ENCODE data around the gene SIN3A. TPM values are rescaled to one million over a fixed set of nuclear protein-coding genes. Genes with fewer than 3 reads are reported as not detected.
"Not testable (repeated sequence)": the region's sequence is repeated elsewhere in the genome, so short reads cannot be mapped to it uniquely, and the experiment has no call there.

SIN3A gene
- total and polyA plus RNA-seq, 2 experiments from 2014 or later, result 24.3 to 73.0 TPM

GRCh38 chr15:75479670-75480069, 28.2 kb upstream of the SIN3A start (continued):
- no peak for TF ChIP-seq ZNF114 (CRISPR knock-in tag; IDR thresholded peaks at IDR 0.05)
- TF ChIP-seq NANOG (IDR thresholded peaks at IDR 0.05; ENCODE audit: borderline replicate concordance), result no peak
- TF ChIP-seq EZH2 (IDR thresholded peaks at IDR 0.05; ENCODE audit: low read depth, unreplicated experiment), result no peak

DNA sequence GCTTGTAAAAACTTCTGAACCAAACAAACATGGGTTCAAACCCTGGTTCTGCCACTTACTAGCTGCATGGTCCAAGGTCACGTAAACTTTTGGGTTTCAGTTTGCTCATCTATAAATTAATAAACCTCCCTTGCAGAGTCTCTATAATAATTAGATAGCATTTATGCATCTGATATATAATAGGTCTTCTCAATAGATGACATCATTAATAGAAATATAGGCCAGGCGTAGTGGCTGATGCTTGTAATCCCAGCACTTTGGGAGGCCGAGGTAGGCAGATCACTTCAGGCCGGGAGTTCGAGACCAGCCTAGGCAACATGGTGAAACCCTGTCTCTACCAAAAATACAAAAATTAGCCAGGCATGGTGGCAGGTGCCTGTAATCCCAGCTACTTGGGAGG, 25.6 kb upstream of the SIN3A start:
- not testable (repeated sequence) for H3F3A ChIP-seq (replicated peaks; ENCODE audit: low read depth); H3K27me3 ChIP-seq (ENCODE audit: insufficient read depth); H2AFZ ChIP-seq; H3K4me3 Mint-ChIP-seq; ATAC-seq; H3K4me2 ChIP-seq; H3K4me1 ChIP-seq (ENCODE audit: insufficient read depth); H3K4me1 Mint-ChIP-seq; H4K20me1 ChIP-seq (replicated peaks; ENCODE audit: insufficient read depth); H3K9me3 Mint-ChIP-seq; H3K27ac Mint-ChIP-seq; H3K79me2 ChIP-seq (replicated peaks; ENCODE audit: insufficient read depth); H3K9me2 ChIP-seq (ENCODE audit: insufficient read depth); H3K4me3 ChIP-seq; DNase-seq (ENCODE audit: low spot score); H3K27ac ChIP-seq (ENCODE audit: low read depth); H3K27me3 Mint-ChIP-seq (ENCODE audit: insufficient read depth, low read depth, poor library complexity)
- peaks cover 56% of the 10 kb centered on the region for H3K36me3 Mint-ChIP-seq (ENCODE audit: low read depth)
- H3K36me3 ChIP-seq (ENCODE audit: insufficient read depth), result peaks cover 30% of the 10 kb centered on the region

- H3K27me3 Mint-ChIP-seq (ENCODE audit: insufficient read depth, low read depth, poor library complexity), result peaks cover 1% of the 10 kb centered on the region
- Histone ChIP-seq H3K4me3 (no peak overlapping the region), H3K27me3 (ENCODE audit: insufficient read depth) (no peaks in the 10 kb centered on the region), H3K9me2 (ENCODE audit: insufficient read depth) (no peaks in the 10 kb centered on the region; the same call in 1 of the 2 replicates), H2AFZ (no peak overlapping the region), H3K4me2 (no peak overlapping the region), H3K4me1 (ENCODE audit: insufficient read depth) (no peaks in the 10 kb centered on the region), H4K20me1 (replicated peaks; ENCODE audit: insufficient read depth) (no peaks in the 10 kb centered on the region; the same call in 1 of the 2 replicates), H3K36me3 (ENCODE audit: insufficient read depth) (peaks cover 50% of the 10 kb centered on the region), H3K79me2 (replicated peaks; ENCODE audit: insufficient read depth) (no peaks in the 10 kb centered on the region), H3F3A (replicated peaks; ENCODE audit: low read depth) (no peaks in the 10 kb centered on the region), H3K27ac (ENCODE audit: low read depth) (no peak overlapping the region)
- TF ChIP-seq, protein P1, sequence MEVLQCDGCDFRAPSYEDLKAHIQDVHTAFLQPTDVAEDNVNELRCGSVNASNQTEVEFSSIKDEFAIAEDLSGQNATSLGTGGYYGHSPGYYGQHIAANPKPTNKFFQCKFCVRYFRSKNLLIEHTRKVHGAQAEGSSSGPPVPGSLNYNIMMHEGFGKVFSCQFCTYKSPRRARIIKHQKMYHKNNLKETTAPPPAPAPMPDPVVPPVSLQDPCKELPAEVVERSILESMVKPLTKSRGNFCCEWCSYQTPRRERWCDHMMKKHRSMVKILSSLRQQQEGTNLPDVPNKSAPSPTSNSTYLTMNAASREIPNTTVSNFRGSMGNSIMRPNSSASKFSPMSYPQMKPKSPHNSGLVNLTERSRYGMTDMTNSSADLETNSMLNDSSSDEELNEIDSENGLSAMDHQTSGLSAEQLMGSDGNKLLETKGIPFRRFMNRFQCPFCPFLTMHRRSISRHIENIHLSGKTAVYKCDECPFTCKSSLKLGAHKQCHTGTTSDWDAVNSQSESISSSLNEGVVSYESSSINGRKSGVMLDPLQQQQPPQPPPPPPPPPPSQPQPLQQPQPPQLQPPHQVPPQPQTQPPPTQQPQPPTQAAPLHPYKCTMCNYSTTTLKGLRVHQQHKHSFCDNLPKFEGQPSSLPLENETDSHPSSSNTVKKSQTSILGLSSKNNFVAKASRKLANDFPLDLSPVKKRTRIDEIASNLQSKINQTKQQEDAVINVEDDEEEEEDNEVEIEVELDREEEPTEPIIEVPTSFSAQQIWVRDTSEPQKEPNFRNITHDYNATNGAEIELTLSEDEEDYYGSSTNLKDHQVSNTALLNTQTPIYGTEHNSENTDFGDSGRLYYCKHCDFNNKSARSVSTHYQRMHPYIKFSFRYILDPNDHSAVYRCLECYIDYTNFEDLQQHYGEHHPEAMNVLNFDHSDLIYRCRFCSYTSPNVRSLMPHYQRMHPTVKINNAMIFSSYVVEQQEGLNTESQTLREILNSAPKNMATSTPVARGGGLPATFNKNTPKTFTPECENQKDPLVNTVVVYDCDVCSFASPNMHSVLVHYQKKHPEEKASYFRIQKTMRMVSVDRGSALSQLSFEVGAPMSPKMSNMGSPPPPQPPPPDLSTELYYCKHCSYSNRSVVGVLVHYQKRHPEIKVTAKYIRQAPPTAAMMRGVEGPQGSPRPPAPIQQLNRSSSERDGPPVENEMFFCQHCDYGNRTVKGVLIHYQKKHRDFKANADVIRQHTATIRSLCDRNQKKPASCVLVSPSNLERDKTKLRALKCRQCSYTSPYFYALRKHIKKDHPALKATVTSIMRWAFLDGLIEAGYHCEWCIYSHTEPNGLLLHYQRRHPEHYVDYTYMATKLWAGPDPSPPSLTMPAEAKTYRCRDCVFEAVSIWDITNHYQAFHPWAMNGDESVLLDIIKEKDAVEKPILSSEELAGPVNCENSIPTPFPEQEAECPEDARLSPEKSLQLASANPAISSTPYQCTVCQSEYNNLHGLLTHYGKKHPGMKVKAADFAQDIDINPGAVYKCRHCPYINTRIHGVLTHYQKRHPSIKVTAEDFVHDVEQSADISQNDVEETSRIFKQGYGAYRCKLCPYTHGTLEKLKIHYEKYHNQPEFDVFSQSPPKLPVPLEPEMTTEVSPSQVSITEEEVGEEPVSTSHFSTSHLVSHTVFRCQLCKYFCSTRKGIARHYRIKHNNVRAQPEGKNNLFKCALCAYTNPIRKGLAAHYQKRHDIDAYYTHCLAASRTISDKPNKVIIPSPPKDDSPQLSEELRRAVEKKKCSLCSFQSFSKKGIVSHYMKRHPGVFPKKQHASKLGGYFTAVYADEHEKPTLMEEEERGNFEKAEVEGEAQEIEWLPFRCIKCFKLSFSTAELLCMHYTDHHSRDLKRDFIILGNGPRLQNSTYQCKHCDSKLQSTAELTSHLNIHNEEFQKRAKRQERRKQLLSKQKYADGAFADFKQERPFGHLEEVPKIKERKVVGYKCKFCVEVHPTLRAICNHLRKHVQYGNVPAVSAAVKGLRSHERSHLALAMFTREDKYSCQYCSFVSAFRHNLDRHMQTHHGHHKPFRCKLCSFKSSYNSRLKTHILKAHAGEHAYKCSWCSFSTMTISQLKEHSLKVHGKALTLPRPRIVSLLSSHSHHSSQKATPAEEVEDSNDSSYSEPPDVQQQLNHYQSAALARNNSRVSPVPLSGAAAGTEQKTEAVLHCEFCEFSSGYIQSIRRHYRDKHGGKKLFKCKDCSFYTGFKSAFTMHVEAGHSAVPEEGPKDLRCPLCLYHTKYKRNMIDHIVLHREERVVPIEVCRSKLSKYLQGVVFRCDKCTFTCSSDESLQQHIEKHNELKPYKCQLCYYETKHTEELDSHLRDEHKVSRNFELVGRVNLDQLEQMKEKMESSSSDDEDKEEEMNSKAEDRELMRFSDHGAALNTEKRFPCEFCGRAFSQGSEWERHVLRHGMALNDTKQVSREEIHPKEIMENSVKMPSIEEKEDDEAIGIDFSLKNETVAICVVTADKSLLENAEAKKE (CRISPR knock-in tag; IDR thresholded peaks at IDR 0.05), result no peak
- ATAC-seq, result no peak
- H3K27ac Mint-ChIP-seq, result no peak overlapping the region
- no peak overlapping the region for H3K4me3 Mint-ChIP-seq
- H3K9me3 Mint-ChIP-seq, result no peaks in the 10 kb centered on the region
- peaks cover 71% of the 10 kb centered on the region for H3K36me3 Mint-ChIP-seq (ENCODE audit: low read depth)
- DNase-seq (ENCODE audit: low spot score), result no peak
- no peaks in the 10 kb centered on the region for H3K4me1 Mint-ChIP-seq
Measured at GRCh38 chr15:75468913-75469598, 17.6 kb upstream of the SIN3A start.

All from GM23338 (cell line).